CD1c-positive myeloid dendritic cell (primary cell): ENCODE data around the gene ZNF568.
A peak's percentile ranks its signal among the peaks of the same experiment; 100 is the strongest.

Experiments
- DNase-seq: peaks from one replicate; pipeline ENCODE4 v3.0.0-alpha.2; 2016; ENCODE audit errors: extremely low spot score

Gene ZNF568

DNA sequence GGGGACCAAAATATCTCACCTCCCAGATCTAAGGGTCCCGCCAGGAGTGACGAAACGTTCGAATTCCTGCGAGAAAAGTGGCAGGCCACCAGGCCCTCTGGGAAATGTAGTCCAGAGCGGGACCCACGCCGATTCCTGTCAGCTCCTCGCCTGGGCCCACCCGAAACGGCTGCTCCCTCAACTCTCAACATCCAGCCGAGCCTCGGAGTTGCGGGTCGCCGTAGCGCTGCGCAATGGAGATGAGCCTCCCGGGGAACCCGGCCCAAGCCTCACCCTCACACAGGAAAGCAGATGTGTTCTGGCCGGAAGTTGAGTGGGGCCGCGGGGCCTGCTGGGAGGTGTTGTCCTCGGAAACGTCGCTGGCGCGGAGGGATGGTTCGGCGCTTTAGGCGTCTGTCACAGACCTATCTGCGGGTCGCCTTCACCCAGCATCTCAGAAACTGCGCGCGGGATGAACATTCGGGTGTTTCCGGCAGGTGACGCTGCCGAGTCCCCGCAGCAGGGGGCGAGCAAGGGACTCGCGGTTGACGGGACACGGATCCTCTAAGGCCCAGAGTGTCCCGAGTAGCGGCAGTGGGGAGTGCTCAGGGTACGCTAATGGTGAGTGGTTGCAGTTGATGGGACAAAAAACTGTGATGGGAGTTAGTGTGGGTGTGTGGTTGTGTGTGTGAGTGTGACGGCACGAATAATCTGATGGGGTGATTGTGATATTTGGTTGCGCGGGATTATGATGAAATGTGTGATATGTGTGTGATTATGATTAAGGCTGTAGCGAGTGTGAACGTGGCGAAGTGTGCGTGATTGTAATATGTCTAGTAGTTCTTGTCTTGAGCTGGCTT is at the start of gene ZNF568, which contains the start of gene ZNF829:
TSS of gene ZNF568 (plus strand) at position 341 of the 839 bp plus-strand sequence. CDS start 6,439 bp downstream, outside the sequence.
TSS of gene ZNF829 (minus strand) at position 300 of the 839 bp plus-strand sequence. CDS start 1,124 bp downstream, outside the sequence.
- DNase-seq: peak; percentile 89

DNA sequence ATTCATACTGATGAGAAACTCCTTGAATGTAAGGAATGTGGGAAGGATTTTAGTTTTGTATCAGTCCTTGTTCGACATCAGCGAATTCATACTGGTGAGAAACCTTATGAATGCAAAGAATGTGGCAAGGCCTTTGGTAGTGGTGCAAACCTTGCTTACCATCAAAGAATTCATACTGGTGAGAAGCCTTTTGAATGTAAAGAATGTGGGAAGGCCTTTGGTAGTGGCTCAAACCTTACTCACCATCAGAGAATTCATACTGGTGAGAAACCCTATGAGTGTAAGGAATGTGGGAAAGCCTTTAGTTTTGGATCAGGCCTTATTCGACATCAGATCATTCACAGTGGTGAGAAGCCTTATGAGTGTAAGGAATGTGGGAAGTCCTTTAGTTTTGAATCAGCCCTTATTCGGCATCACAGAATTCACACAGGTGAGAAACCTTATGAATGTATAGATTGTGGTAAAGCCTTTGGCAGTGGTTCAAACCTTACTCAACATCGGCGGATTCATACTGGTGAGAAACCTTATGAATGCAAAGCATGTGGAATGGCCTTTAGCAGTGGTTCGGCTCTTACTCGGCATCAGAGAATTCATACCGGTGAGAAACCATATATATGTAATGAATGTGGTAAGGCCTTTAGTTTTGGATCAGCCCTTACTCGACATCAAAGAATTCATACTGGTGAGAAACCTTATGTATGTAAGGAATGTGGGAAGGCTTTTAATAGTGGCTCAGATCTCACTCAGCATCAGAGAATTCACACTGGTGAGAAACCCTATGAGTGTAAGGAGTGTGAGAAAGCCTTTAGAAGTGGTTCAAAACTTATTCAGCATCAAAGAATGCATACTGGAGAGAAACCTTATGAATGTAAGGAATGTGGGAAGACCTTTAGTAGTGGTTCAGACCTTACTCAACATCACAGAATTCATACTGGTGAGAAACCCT is 38.9 kb upstream of the ZNF568 start:
- DNase-seq: no peak

DNA sequence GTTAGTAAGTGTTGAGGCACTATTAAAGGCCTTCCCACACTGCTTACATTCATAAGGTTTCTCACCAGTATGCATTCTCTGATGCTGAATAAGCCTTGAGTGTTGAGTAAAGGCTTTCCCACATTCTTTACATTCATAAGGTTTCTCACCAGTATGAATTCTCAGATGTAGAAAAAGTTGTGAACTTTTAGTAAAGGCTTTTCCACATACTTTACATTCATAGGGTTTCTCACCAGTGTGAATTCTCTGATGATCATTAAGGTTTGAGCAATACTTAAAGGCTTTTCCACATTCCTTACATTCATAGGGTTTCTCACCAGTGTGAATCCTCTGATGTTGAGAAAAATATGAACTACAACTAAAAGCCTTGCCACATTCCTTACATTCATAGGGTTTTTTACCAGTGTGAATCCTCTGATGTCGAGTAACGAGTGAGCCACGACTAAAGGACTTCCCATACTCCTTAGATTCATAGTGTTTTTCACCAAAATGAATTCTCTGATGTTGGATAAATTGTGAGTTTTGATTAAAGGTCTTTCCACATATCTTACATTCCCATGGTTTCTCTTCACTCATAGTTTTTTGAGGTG is 24.3 kb upstream of the ZNF568 start:
- no peak for DNase-seq

DNA sequence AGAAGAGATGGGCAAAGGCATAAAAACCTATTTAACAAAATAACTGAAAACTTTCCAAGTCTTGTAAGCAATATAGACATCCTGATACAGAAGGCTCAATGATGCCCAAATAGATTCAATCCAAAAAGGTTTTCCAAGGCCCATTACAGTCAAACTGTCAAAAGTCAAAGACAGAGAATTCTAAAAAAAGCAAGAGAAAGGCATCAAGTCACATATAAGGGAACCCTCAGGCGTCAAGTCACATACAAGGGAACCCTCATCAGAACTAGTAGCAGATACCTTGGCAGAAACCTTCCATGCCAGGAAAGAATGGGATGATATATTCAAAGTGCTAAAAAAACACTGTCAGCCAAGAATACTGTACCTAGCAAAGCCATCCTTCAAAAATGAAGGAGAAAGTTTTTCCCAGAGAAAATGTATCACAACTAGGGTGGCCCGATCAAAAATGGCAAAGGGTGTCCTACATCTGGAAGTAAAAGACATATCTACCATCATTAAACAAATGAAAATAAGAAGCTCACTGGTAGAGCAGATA is 21.2 kb upstream of the ZNF568 start:
- no peak for DNase-seq

DNA sequence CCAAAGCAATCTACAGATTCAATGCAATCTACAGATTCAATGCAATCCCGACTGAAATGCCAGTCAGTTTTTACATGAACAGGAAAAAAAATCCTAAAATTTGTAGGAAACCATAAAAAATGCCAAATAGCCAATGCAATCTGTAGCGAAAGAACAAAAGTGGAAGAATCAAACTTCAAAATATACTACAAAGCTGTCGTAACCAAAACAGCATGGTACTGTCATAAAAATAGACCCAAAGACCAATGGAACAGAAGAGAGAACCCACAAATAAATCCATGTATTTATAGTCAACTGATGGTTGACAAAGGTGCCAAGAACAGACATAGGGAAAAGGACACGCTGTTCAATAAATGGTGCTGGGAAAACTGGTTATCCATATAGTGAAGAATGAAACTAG is 17.7 kb upstream of the ZNF568 start:
- DNase-seq: no peak

DNA sequence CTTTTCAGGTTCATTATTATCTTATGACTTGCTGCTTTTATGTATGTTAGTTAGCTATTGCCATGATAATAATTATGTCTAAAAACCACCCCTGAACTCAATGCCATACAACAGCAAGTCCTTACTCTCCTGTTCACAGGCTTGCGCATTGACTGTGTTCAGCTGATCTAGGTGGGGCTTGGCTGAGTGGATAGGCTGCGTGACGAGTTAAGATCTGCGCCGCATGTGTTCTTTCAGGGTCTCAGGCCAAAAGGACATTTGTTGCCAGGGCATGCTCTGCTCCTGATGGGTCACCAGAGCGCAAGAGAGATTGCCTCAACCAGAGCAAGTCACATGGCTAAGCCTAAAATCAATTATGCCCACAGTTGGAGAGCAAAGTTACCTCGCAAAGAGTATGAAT is 859 bp downstream of the ZNF568 start:
- DNase-seq: no peak

DNA sequence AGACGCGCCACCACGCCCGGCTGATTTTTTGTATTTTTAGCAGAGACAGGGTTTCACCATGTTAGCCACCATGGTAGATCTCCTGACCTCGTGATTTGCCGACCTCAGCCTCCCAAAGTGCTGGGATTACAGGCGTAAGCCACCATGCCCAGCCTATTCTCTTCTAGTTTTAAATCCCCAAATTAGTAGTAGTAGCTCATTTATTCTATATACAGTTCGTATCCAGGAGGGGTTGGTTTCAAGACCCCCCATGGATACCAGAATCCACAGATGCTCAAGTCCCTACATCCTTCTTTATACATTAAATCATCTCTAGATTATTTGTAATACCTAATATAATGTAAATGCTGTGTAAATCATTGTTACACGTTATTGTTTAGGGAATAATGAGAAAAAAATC is 2.0 kb downstream of the ZNF568 start:
- DNase-seq: no peak

DNA sequence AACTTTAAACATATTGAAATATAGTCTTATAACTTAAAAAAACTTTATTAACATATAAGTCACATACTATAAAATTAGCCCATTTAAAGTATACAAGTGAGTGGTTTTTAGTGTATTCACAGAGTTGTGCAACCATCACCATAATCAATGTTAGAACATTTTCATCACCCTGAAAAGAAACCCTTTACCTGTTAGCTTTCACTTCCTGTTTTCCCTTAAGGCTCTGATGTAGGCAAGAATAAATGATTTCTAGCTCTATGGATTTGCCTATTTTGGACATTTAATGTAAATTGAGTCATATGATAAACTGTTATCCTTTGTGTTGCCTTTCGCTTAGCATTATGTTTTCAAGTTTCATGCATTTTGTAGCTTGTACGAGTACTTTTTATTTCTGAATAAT is 15.6 kb downstream of the ZNF568 start:
- DNase-seq: no peak

DNA sequence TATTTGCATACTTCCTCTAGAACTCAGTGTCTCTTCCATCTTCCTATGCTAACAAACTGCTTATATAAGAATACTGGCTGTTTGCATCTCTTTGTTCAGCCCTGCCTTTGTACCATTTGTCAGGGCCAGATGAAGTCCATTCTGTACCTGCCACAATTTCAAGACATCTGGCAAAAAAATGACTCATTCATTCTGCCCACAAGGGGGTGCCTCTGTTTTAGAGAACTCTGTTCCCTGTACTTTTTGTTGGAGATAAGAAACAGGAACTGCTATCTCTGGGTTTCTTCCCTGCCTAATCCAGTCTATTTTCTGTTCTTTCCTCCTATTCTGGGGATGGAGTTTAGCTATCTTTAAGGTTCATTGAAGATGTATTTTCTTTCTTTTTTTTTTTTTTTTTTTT is 23.0 kb downstream of the ZNF568 start:
- no peak for DNase-seq

DNA sequence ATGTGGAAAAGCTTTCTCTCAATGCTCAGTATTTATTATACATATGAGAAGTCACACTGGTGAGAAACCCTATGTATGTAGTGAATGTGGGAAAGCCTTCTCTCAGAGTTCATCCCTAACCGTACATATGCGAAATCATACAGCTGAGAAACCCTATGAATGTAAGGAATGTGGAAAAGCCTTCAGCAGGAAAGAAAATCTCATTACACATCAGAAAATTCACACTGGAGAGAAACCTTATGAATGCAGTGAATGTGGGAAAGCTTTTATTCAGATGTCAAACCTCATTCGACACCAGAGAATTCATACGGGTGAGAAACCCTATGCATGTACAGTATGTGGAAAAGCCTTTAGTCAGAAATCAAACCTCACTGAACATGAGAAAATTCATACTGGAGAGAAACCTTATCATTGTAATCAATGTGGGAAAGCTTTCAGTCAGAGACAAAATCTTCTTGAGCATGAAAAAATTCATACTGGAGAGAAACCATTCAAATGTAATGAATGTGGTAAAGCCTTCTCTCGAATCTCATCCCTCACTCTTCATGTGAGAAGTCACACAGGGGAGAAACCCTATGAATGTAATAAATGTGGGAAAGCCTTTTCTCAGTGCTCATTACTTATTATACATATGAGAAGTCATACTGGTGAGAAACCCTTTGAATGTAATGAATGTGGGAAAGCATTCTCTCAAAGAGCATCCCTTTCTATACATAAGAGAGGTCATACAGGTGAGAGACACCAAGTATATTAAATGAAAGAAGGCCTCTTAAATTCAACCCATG is 34.4 kb downstream of the ZNF568 start:
- DNase-seq: no peak

DNA sequence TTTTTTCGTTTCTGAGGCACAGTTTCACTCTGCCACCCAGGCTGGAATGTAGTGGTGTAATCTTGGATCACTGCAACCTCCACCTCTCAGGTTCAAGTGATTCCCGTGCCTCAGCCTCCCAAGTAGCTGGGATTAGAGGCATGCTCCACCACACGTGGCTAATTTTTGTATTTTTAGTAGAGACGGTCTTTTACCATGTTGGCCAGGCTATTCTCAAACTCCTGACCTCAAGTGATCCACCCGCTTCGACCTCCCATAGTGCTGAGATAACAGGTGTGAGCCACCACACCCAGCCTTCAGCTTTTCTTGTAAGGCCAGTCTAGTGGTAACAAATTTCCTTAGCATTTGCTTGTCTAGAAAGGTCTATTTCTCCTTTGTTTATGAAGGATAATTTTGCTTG is 46.2 kb downstream of the ZNF568 start:
- no peak for DNase-seq

DNA sequence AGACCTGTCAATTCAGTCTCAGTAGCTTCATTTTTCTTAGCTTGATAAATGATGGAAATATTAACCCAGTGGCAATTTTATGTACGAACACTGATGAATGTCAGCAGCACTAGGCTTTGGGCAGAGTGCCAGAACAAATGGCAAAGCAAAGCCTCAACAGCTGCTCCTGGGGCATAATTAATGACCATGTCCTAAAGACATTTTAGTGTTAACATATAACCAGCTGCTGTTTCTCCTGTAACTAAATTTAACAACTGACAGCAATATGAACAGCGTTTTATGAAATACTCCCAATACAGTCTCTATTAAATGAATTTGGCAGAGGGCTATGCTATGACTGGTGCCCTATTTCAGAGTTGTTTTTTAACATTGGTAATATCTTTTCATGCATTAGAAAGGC is 47.1 kb downstream of the ZNF568 start:
- no peak for DNase-seq

DNA sequence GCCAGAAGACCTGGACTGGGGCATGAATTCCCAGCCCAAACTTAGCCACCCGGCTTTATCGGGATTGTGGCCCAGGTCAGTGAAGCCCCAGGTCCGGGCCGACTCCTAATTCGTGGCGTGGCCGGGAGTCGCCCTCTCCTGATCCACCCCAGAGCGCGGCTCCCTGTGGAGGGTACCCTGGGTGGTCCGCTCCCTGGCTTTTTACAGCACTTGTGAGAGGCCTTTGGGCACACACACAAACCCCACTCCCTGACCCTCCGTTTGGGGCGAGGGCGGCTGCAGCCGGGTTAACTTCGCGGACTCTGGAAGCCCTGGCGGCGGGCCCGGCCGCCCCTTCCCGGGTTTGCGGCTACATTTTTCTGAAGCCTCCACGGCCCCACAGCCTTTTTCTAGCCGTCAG is 56.4 kb downstream of the ZNF568 start:
- no peak for DNase-seq

DNA sequence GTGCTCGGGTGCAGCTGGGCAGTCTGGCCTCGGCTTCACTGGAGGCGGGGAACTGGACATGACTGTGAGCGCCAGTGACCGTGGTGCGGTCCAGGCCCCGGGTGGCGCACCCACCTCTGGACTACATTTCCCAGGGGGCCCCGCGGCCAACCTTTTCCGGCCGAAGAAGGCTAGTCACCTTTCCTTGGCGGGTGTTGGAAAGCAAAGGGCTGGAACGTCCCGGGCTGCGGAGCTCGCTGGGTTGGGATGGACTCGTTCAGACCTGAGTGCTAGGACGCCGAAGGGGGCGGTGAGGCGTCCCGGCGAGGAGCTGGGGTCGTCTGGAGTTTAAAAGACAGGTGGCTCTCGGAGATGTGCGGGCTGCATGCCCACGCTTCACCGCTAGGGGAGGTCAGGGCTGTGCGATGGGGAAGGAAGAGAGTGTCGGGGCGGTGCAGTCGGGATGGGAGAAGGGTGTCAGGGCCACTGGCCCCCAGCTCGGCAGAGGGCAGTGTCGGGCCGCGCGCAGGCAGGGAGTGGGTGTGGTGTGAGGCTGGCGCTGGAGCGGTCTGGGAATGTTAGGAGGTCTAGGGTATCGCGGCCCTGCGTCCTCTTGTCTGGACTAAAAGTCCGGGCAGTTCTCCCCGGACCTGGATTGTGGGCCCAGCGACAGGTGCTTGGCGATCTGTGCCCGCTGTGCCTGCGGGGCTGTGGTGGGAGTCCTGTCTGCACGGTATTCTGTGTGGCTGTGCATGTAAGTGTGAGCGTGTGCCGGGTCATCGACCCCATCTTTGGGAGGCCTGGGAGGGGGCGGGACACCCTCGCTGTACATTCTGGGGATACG is 57.1 kb downstream of the ZNF568 start:
- peak; percentile 68 for DNase-seq

DNA sequence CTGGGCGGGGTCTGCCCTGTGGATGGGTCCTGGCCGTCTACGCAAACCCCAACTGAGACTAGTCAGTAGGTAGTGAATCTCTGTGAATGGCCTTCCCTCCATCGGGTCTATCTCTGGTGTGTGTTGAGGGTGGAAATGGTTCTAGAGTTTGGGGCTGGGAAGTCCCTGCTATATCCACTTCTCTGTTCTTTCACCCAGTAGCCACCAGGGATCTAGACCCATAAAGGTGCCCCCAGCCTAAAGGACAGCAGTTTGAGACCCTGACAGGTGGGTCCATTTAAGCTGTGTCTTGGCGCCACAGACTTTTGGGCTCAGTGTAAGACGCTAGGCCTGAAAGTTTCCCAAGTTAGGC is 57.7 kb downstream of the ZNF568 start:
- DNase-seq: no peak

DNA sequence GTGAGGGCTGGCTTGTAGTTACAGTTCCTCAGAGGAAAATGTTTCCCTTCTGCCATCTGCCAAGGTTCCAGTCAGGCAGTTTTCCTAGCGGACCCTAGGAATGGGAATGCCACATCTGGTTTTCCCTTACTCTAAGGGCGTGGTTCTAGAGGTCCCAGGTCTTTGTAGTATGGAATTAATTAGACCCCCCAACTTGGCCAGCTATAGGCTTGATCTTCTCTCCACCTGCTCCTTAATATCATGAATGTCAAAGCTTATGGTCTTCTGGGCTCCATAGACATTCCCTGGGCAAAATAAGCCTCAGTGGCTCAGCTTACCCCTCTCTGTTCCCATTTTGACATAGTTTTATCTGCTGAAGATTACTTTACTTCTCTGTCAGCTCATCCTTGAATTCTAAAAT is 70.0 kb downstream of the ZNF568 start:
- no peak for DNase-seq

DNA sequence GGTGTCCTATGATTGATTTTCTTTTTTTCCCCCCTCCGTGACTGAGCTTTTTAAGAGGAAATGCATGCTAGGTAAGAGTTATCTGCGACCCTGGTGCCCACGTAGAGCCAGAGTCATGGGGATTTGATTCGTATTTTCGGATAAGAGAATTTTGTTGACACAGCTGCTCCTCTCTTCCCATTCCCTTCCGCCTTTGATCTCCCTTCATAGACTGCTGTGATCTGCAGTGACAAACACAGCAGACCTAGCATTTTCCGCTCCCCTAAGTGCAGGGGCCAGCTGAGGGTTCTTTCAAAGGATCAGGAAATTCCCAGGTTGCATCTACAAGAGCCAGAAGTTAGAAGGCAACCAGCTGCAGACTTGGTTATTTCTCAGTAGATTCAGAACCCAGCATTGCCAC is 70.5 kb downstream of the ZNF568 start:
- DNase-seq: no peak

DNA sequence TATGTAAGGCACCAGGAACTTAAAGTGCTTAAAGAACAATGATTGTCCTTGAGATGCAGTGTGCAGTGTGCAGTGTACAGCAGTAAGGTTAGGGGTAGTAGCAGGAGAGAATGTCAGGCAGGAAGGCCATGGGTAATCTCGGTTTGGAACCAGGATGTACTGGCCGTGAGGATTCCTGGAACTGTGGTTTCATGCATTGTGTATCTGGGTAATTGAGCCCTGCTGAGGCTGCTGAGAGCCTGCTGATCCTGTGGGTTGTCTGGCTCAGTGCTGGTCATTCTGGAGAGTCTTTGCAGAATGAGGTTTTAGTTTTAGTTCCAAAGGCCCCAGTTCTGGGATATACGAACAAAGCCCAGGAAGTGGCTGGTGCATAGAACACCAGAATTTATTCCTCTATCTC is 71.0 kb downstream of the ZNF568 start:
- no peak for DNase-seq

DNA sequence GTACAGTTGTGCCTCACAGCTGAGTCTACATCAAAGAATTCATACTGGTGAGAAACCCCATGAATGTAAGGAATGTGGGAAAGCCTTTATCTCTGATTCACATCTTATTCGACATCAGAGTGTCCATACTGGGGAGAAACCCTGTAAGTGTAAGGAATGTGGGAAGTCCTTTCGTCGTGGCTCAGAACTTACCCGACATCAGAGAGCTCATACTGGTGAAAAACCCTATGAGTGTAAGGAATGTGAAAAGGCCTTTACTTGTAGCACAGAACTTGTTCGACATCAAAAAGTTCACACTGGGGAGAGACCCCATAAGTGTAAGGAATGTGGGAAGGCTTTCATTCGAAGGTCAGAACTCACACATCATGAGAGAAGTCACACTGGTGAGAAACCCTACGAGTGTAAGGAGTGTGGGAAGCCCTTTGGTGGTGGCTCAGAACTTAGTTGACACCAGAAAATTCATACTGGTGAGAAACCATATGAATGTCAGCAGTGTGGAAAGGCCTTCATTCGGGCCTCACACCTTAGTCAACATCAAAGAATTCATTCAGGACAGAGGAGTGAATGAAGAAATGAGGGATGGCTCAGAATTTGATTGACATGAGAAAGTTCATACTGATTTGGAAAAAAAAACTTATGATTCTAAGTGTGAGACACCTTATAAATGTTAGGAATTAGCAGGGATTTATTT is 81.2 kb downstream of the ZNF568 start:
- no peak for DNase-seq

DNA sequence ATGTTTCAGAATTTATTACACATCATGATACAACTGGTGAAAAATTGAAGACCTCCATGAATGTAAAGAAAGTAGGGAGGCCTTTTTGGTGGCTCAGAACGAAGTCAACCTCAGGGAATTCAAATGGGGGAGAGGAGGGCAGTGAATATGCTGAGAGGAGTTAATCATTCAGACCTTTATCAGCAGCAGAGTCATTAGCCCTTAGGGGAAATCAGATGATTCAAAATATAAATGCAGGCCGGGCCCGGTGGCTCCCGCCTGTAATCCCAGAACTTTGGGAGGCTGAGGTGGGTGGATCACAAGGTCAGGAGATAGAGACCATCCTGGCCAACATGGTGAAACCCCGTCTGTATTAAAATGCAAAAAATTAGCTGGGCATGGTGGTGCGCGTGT is 81.7 kb downstream of the ZNF568 start:
- no peak for DNase-seq
